22Rv1 (cell line): ENCODE measurements around the gene MSANTD1.

Experiments used
- CTCF ChIP-seq: fragments of 450-650 bp; IDR thresholded peaks from 2 replicates; pipeline ENCODE4 v1.5.1; 2017; ENCODE audit warnings: mild to moderate bottlenecking
- ZFX ChIP-seq: fragments of 450-650 bp; IDR thresholded peaks from 2 replicates; pipeline ENCODE4 v1.6.1; 2017; ENCODE audit warnings: antibody characterized with exemption, borderline replicate concordance

GRCh38 chr4:3295837-3296624 lies 47.1 kb downstream of the MSANTD1 start:
- TF ChIP-seq CTCF, result no peak
- TF ChIP-seq ZFX, result no peak
